H9 (cell line): ENCODE measurements around the gene MDFIC. TPM values are rescaled to one million over a fixed set of nuclear protein-coding genes. Genes with fewer than 3 reads are reported as not detected.

Experiments used
- DNase-seq: peaks from one replicate; pipeline ENCODE4 v3.0.0-alpha.2; 2017
- H2AFZ ChIP-seq: one replicate; pipeline ENCODE4 v1.6.1; 2013; ENCODE audit warnings: mild to moderate bottlenecking, low read length, control low read depth, moderate library complexity
- H2AK5ac ChIP-seq: 2 replicates; pipeline ENCODE4 v1.6.1; 2013; ENCODE audit warnings: low read length, control low read depth, mixed read lengths; ENCODE audit not compliant: insufficient read length
- H2BK120ac ChIP-seq: one replicate; pipeline ENCODE4 v1.6.1; 2013; ENCODE audit warnings: low read depth, mild to moderate bottlenecking, low read length, control low read depth, inconsistent platforms; ENCODE audit not compliant: poor library complexity, severe bottlenecking
- H2BK12ac ChIP-seq: 2 replicates; pipeline ENCODE4 v1.6.1; 2013; ENCODE audit warnings: low read length, control low read depth, mixed read lengths, low read depth; ENCODE audit not compliant: insufficient read length
- H2BK15ac ChIP-seq: 2 replicates; pipeline ENCODE4 v1.6.1; 2013; ENCODE audit warnings: low read depth, low read length, control low read depth
- H2BK20ac ChIP-seq: one replicate; pipeline ENCODE4 v1.6.1; 2013; ENCODE audit warnings: low read depth, mild to moderate bottlenecking, low read length, control low read depth, inconsistent platforms; ENCODE audit not compliant: poor library complexity, severe bottlenecking
- H2BK5ac ChIP-seq: 2 replicates; pipeline ENCODE4 v1.6.1; 2013; ENCODE audit warnings: low read length, control low read depth, mixed read lengths; ENCODE audit not compliant: insufficient read length
- H3K14ac ChIP-seq: 2 replicates; pipeline ENCODE4 v1.6.1; 2013; ENCODE audit warnings: low read length, control low read depth; ENCODE audit not compliant: insufficient read depth
- H3K18ac ChIP-seq: 2 replicates; pipeline ENCODE4 v1.6.1; 2013; ENCODE audit warnings: low read depth, mild to moderate bottlenecking, mixed read lengths, low read length, control low read depth; ENCODE audit not compliant: insufficient read length
- H3K23ac ChIP-seq: 2 replicates; pipeline ENCODE4 v1.6.1; 2013; ENCODE audit warnings: low read length, control low read depth, mixed read lengths, low read depth; ENCODE audit not compliant: insufficient read length
- H3K23me2 ChIP-seq: 2 replicates; pipeline ENCODE4 v1.6.1; 2013; ENCODE audit warnings: low read depth, mild to moderate bottlenecking, mixed read lengths, low read length, control low read depth; ENCODE audit not compliant: insufficient read length, poor library complexity, severe bottlenecking
- H3K27ac ChIP-seq: 2 replicates; pipeline ENCODE4 v1.5.1; 2013; ENCODE audit warnings: low read length, control low read depth, mixed read lengths, low read depth; ENCODE audit not compliant: insufficient read length
- H3K27me3 ChIP-seq: 2 replicates; pipeline ENCODE4 v1.6.1; 2013; ENCODE audit warnings: low read length, control low read depth, inconsistent platforms; ENCODE audit not compliant: insufficient read depth
- H3K4ac ChIP-seq: 2 replicates; pipeline ENCODE4 v1.6.1; 2013; ENCODE audit warnings: low read depth, mild to moderate bottlenecking, control low read depth, inconsistent platforms, low read length, moderate library complexity
- H3K4me1 ChIP-seq: 2 replicates; pipeline ENCODE4 v1.6.1; 2013; ENCODE audit warnings: low read length, control low read depth, inconsistent platforms; ENCODE audit not compliant: insufficient read depth
- H3K4me2 ChIP-seq: 2 replicates; pipeline ENCODE4 v1.6.1; 2013; ENCODE audit warnings: low read length, control low read depth, mixed read lengths; ENCODE audit not compliant: insufficient read length, insufficient read depth
- H3K56ac ChIP-seq: 2 replicates; pipeline ENCODE4 v1.6.1; 2013; ENCODE audit warnings: low read depth, mild to moderate bottlenecking, mixed read lengths, low read length, control low read depth; ENCODE audit not compliant: insufficient read length
- H3K79me1 ChIP-seq: 2 replicates; pipeline ENCODE4 v1.6.1; 2013; ENCODE audit warnings: low read depth, mild to moderate bottlenecking, moderate library complexity, low read length, control low read depth, inconsistent platforms; ENCODE audit not compliant: insufficient read depth, poor library complexity, severe bottlenecking
- H3K79me2 ChIP-seq: 2 replicates; pipeline ENCODE4 v1.6.1; 2013; ENCODE audit warnings: low read length, control low read depth, inconsistent platforms; ENCODE audit not compliant: insufficient read depth
- H3K9ac ChIP-seq: 2 replicates; pipeline ENCODE4 v1.6.1; 2013; ENCODE audit warnings: low read length, control low read depth, mixed read lengths; ENCODE audit not compliant: insufficient read length; ENCODE audit errors: extremely low read depth
- H3K9me3 ChIP-seq: one replicate; pipeline ENCODE4 v1.6.1; 2013; ENCODE audit warnings: low read depth, low read length, inconsistent platforms; ENCODE audit not compliant: control insufficient read depth
- H3T11ph ChIP-seq: one replicate; pipeline ENCODE4 v1.6.1; 2013; ENCODE audit warnings: mild to moderate bottlenecking, low read length, control low read depth, inconsistent platforms
- H4K20me1 ChIP-seq: one replicate; pipeline ENCODE4 v1.6.1; 2013; ENCODE audit not compliant: control insufficient read depth, insufficient read length, insufficient read depth
- H4K5ac ChIP-seq: 2 replicates; pipeline ENCODE4 v1.6.1; 2013; ENCODE audit warnings: low read depth, mild to moderate bottlenecking, mixed read lengths, low read length, control low read depth; ENCODE audit not compliant: insufficient read length
- H4K8ac ChIP-seq: replicated peaks from 2 replicates; pipeline ENCODE4 v1.6.1; 2013; ENCODE audit warnings: low read length, control low read depth, mixed read lengths, low read depth; ENCODE audit not compliant: insufficient read length
- H4K91ac ChIP-seq: 2 replicates; pipeline ENCODE4 v1.6.1; 2013; ENCODE audit warnings: low read depth, mild to moderate bottlenecking, moderate library complexity, mixed read lengths, low read length, control low read depth; ENCODE audit not compliant: insufficient read length
- H3K27ac Mint-ChIP-seq, 3 experiments: 2 replicates in 2 of 3; 3 replicates in 1 of 3; pipeline ENCODE4 v1.8.0; 2020 to 2021; ENCODE audit warnings: mixed read lengths in 3 of 3, mild to moderate bottlenecking in 1 of 3, moderate library complexity in 1 of 3
- H3K27me3 Mint-ChIP-seq: 2 replicates; pipeline ENCODE4 v1.8.0; 2021; ENCODE audit warnings: low read depth, mild to moderate bottlenecking, moderate library complexity, mixed read lengths
- H3K36me3 Mint-ChIP-seq, 3 experiments: 2 replicates in 2 of 3; 3 replicates in 1 of 3; pipeline ENCODE4 v1.8.0; 2020 to 2021; ENCODE audit warnings: low read depth in 3 of 3, mixed read lengths in 3 of 3; ENCODE audit not compliant: insufficient read depth in 1 of 3
- H3K4me1 Mint-ChIP-seq, 2 experiments: 2 replicates each; pipeline ENCODE4 v1.8.0; 2020; ENCODE audit warnings: mixed read lengths in 2 of 2
- H3K4me3 Mint-ChIP-seq, 2 experiments: 2 replicates in 1 of 2; 3 replicates in 1 of 2; pipeline ENCODE4 v1.8.0; 2020 to 2021; ENCODE audit warnings: mild to moderate bottlenecking in 2 of 2, mixed read lengths in 2 of 2, moderate library complexity in 1 of 2
- H3K9me3 Mint-ChIP-seq, 2 experiments: 2 replicates in 1 of 2; 3 replicates in 1 of 2; pipeline ENCODE4 v1.8.0; 2020; ENCODE audit warnings: mild to moderate bottlenecking in 2 of 2, mixed read lengths in 2 of 2, moderate library complexity in 1 of 2
- WGBS: extraction: QIAGEN DNeasy Blood & Tissue Kit; methylation state at CpG from one replicate; pipeline ENCODE4 v1.1.7; 2013; ENCODE audit warnings: missing lambda C conversion rate, low lambda C conversion rate, mixed read lengths; ENCODE audit not compliant: insufficient read length; ENCODE audit errors: extremely low coverage; 5-methylcytosine and 5-hydroxymethylcytosine counted together
- total RNA-seq: library from RNA; stranded (reverse); gene quantifications from 2 replicates; pipeline ENCODE4 v1.2.1, GENCODE V29; 2021
- TF ChIP-seq, protein P1 (sequence below): fragments of 200-600 bp; sonication (generic); conservative IDR thresholded peaks from 3 replicates; pipeline ENCODE4 v1.8.0; 2021; ENCODE audit warnings: antibody characterized with exemption, mild to moderate bottlenecking

The MDFIC gene
- total RNA-seq, 1 experiment from 2014 or later, result 2.0 TPM

DNA sequence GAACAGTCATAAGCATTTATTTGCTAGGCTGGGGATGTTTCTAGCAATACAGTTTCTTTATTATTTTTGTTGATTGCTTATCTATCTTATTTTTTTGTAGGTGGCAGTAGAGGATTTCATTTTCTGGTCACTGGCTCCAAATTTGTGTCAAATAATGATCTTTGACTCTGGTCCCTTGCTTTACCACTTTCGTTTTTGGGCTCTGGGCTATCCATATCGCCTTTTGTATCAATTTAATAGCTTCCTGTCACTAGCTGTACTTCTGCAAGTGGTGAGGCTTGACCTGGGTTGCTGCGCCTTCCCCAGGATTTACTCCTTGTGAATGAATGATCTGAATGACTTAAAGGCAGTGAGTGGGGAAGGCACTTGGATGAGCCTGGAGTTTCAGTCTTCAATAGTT is 48.4 kb downstream of the MDFIC start:
- Histone ChIP-seq H2BK5ac (no peak overlapping the region), H3K9ac (no peak overlapping the region), H3K9me3 (no peaks in the 10 kb centered on the region), H4K91ac (no peak overlapping the region), H3K27me3 (no peaks in the 10 kb centered on the region), H3K23me2 (no peaks in the 10 kb centered on the region), H3K14ac (no peak overlapping the region), H3K56ac (no peak overlapping the region), H2BK120ac (no peak overlapping the region), H3K4me2 (no peak overlapping the region), H3K4me1 (peaks cover 2% of the 10 kb centered on the region; the same call in 1 of the 2 replicates), H3T11ph (no peak overlapping the region), H4K5ac (no peak overlapping the region), H2BK20ac (no peak overlapping the region), H3K79me2 (no peaks in the 10 kb centered on the region), H3K23ac (no peak overlapping the region), H3K18ac (no peak overlapping the region), H3K79me1 (no peaks in the 10 kb centered on the region), H2AFZ (no peak overlapping the region), H2AK5ac (no peak overlapping the region), H4K20me1 (no peaks in the 10 kb centered on the region), H2BK15ac (no peak overlapping the region), H4K8ac (no peak overlapping the region), H3K4ac (no peak overlapping the region), H3K27ac (no peak overlapping the region), H2BK12ac (no peak overlapping the region)
- Mint-ChIP-seq H3K4me3 (no peak overlapping the region), H3K27me3 (no peaks in the 10 kb centered on the region), H3K9me3 (no peaks in the 10 kb centered on the region), H3K27ac (no peak overlapping the region), H3K36me3 (no peaks in the 10 kb centered on the region; a peak in 1 of 7 replicates), H3K4me1 (peaks cover 16 to 17% of the 10 kb centered on the region in 2 experiments)
- TF ChIP-seq, protein P1, sequence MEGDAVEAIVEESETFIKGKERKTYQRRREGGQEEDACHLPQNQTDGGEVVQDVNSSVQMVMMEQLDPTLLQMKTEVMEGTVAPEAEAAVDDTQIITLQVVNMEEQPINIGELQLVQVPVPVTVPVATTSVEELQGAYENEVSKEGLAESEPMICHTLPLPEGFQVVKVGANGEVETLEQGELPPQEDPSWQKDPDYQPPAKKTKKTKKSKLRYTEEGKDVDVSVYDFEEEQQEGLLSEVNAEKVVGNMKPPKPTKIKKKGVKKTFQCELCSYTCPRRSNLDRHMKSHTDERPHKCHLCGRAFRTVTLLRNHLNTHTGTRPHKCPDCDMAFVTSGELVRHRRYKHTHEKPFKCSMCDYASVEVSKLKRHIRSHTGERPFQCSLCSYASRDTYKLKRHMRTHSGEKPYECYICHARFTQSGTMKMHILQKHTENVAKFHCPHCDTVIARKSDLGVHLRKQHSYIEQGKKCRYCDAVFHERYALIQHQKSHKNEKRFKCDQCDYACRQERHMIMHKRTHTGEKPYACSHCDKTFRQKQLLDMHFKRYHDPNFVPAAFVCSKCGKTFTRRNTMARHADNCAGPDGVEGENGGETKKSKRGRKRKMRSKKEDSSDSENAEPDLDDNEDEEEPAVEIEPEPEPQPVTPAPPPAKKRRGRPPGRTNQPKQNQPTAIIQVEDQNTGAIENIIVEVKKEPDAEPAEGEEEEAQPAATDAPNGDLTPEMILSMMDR, result no peak
- no CpG with 5 or more reads among the region's 3 CpGs for WGBS
- no peak for DNase-seq
